HL-60 (cell line): ENCODE results near the gene TPCN1.

ENCODE experiments used
- GABPA ChIP-seq: IDR thresholded peaks from 2 replicates; pipeline ENCODE4 v1.6.1; 2012; ENCODE audit warnings: low read depth
- POLR2AphosphoS5 ChIP-seq: IDR thresholded peaks from 2 replicates; pipeline ENCODE4 v1.6.1; 2012; ENCODE audit warnings: low read depth
- TF ChIP-seq, protein P1 (sequence below): IDR thresholded peaks from one replicate; pipeline ENCODE4 v1.5.1; 2011; ENCODE audit warnings: low read length, control low read depth, inconsistent platforms; ENCODE audit not compliant: insufficient read depth
- TF ChIP-seq, protein P2 (sequence below): IDR thresholded peaks from 2 replicates; pipeline ENCODE4 v1.6.1; 2012; ENCODE audit warnings: low read depth; ENCODE audit not compliant: insufficient replicate concordance

DNA sequence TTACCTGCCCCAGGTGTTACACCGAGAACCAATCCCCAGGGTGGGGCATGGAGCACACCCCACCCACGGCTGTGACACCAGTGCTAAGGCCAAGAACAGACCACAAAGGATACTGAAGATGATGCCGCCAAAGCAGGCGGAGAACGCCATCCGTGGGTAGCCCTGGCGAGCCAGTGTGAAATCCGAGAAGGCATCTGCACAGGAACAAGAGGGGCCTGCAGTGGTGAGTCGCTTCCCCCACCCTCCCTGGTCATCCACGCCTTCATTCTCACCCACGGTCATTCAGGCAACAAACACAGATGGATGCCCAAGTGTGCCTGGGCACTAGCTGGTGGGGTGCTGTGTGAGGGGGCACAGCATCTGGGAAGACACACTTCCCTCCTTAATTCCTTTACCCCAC, 85.1 kb downstream of the TPCN1 start:
- TF ChIP-seq, protein P1, sequence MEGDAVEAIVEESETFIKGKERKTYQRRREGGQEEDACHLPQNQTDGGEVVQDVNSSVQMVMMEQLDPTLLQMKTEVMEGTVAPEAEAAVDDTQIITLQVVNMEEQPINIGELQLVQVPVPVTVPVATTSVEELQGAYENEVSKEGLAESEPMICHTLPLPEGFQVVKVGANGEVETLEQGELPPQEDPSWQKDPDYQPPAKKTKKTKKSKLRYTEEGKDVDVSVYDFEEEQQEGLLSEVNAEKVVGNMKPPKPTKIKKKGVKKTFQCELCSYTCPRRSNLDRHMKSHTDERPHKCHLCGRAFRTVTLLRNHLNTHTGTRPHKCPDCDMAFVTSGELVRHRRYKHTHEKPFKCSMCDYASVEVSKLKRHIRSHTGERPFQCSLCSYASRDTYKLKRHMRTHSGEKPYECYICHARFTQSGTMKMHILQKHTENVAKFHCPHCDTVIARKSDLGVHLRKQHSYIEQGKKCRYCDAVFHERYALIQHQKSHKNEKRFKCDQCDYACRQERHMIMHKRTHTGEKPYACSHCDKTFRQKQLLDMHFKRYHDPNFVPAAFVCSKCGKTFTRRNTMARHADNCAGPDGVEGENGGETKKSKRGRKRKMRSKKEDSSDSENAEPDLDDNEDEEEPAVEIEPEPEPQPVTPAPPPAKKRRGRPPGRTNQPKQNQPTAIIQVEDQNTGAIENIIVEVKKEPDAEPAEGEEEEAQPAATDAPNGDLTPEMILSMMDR: no peak
- TF ChIP-seq POLR2AphosphoS5: no peak
- TF ChIP-seq, protein P2, sequence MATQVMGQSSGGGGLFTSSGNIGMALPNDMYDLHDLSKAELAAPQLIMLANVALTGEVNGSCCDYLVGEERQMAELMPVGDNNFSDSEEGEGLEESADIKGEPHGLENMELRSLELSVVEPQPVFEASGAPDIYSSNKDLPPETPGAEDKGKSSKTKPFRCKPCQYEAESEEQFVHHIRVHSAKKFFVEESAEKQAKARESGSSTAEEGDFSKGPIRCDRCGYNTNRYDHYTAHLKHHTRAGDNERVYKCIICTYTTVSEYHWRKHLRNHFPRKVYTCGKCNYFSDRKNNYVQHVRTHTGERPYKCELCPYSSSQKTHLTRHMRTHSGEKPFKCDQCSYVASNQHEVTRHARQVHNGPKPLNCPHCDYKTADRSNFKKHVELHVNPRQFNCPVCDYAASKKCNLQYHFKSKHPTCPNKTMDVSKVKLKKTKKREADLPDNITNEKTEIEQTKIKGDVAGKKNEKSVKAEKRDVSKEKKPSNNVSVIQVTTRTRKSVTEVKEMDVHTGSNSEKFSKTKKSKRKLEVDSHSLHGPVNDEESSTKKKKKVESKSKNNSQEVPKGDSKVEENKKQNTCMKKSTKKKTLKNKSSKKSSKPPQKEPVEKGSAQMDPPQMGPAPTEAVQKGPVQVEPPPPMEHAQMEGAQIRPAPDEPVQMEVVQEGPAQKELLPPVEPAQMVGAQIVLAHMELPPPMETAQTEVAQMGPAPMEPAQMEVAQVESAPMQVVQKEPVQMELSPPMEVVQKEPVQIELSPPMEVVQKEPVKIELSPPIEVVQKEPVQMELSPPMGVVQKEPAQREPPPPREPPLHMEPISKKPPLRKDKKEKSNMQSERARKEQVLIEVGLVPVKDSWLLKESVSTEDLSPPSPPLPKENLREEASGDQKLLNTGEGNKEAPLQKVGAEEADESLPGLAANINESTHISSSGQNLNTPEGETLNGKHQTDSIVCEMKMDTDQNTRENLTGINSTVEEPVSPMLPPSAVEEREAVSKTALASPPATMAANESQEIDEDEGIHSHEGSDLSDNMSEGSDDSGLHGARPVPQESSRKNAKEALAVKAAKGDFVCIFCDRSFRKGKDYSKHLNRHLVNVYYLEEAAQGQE: no peak
- TF ChIP-seq GABPA: no peak
